Small intestine (tissue), 16 donors: ENCODE results near the gene HYAL4. TPM values are rescaled to one million over a fixed set of nuclear protein-coding genes. Genes with fewer than 3 reads are reported as not detected.

Experiments used
- DNase-seq, 2 donors: peaks; one replicate each; pipeline versions ENCODE4 v3.0.0 to v3.0.0-alpha.2; 2013
- FAIRE-seq: peaks from 2 replicates; lab custom pipeline; 2012; peaks lifted over from hg19 to GRCh38; lab: Jason Lieb, UNC
- H3K27ac ChIP-seq, 3 donors: one replicate each; pipeline ENCODE4 v1.5.1; 2013; ENCODE audit warnings: low read length in 2 of 3, mild to moderate bottlenecking in 2 of 3, control low read depth in 1 of 3, inconsistent platforms in 1 of 3, low read depth in 1 of 3, moderate library complexity in 1 of 3
- H3K27me3 ChIP-seq, 3 donors: one replicate each; pipeline ENCODE4 v1.6.1; 2013; ENCODE audit warnings: low read length in 3 of 3, inconsistent platforms in 1 of 3; ENCODE audit not compliant: control insufficient read depth in 3 of 3, insufficient read depth in 3 of 3
- H3K36me3 ChIP-seq, 3 donors: one replicate each; pipeline ENCODE4 v1.6.1; 2013; ENCODE audit warnings: low read length in 3 of 3, inconsistent platforms in 1 of 3, low read depth in 1 of 3, mild to moderate bottlenecking in 1 of 3, moderate library complexity in 1 of 3; ENCODE audit not compliant: control insufficient read depth in 3 of 3, insufficient read depth in 2 of 3
- H3K4me1 ChIP-seq, 3 donors: one replicate each; pipeline ENCODE4 v1.6.1; 2013; ENCODE audit warnings: low read length in 2 of 3, inconsistent platforms in 1 of 3, low read depth in 1 of 3, mild to moderate bottlenecking in 1 of 3, moderate library complexity in 1 of 3; ENCODE audit not compliant: control insufficient read depth in 3 of 3, insufficient read depth in 2 of 3
- H3K4me3 ChIP-seq, 3 donors: one replicate each; pipeline ENCODE4 v1.5.1; 2013; ENCODE audit warnings: low read length in 3 of 3, control low read depth in 1 of 3, inconsistent platforms in 1 of 3, low read depth in 1 of 3, mild to moderate bottlenecking in 1 of 3, moderate library complexity in 1 of 3
- H3K9me3 ChIP-seq, 2 donors: one replicate each; pipeline ENCODE4 v1.6.1; 2013; ENCODE audit warnings: low read depth in 1 of 2, low read length in 1 of 2; ENCODE audit not compliant: control insufficient read depth in 2 of 2, insufficient read depth in 1 of 2
- WGBS, 3 donors: extraction: QIAGEN DNeasy Blood & Tissue Kit; methylation state at CpG; one replicate each; pipeline ENCODE4 v1.1.7; 2013; 5-methylcytosine and 5-hydroxymethylcytosine counted together
- long read RNA-seq, 10 donors: transcript quantifications; one replicate each; lab custom pipeline, GENCODE V29; 2026
- polyA plus RNA-seq, 4 donors: library from polyadenylated mRNA; stranded (reverse) in 3 of 4; unstranded in 1 of 4; fragments of 200-250 nt in 3 of 4; fragments of 120-200 nt in 1 of 4; gene quantifications; one replicate each; pipeline versions ENCODE4 v1.2.1 to v1.2.3, GENCODE V29; 2013
- donor health status: healthy with polysubstance abuse.
- donor health status: control.
- donor health status: control.
- donor health status: Bipolar disorder and iron deficiency.
- donor health status: healthy.

The HYAL4 gene, protein sequence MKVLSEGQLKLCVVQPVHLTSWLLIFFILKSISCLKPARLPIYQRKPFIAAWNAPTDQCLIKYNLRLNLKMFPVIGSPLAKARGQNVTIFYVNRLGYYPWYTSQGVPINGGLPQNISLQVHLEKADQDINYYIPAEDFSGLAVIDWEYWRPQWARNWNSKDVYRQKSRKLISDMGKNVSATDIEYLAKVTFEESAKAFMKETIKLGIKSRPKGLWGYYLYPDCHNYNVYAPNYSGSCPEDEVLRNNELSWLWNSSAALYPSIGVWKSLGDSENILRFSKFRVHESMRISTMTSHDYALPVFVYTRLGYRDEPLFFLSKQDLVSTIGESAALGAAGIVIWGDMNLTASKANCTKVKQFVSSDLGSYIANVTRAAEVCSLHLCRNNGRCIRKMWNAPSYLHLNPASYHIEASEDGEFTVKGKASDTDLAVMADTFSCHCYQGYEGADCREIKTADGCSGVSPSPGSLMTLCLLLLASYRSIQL
- polyA plus RNA-seq: under 1 TPM in 1 of 4 donors, not detected in 3; 0.01 TPM
- long read RNA-seq, donor 1: 0 reads
- long read RNA-seq, donor 2: 0 reads
- long read RNA-seq, donor 3: 0 reads
- long read RNA-seq, donor 4: 0 reads
- long read RNA-seq, donor 5: 0 reads
- long read RNA-seq, donor 6: 0 reads
- long read RNA-seq, donor 7: 0 reads
- long read RNA-seq, donor 8: 0 reads
- long read RNA-seq, donor 9: 0 reads
- long read RNA-seq, donor 10: 0 reads

GRCh38 chr7:123844712-123845219, at the start of gene HYAL4:
Gene HYAL4, plus strand, starts transcription at chr7:123845169. Its CDS starts 23,105 bp downstream, at chr7:123868274.
- H3K4me1 ChIP-seq: no peaks in the 10 kb centered on the region
- no peak within 1 kb of the TSS for H3K27ac ChIP-seq
- H3K4me3 ChIP-seq: no peak within 1 kb of the TSS
- no peaks in the 10 kb centered on the region for H3K27me3 ChIP-seq
- no peak for FAIRE-seq
- H3K36me3 ChIP-seq: no peaks in the 10 kb centered on the region
- no peaks in the 10 kb centered on the region for H3K9me3 ChIP-seq
- WGBS, 3 donors: 59 to 85% (median 81%) methylated on average over 11 of the region's 11 CpGs
- no peak for DNase-seq

DNA sequence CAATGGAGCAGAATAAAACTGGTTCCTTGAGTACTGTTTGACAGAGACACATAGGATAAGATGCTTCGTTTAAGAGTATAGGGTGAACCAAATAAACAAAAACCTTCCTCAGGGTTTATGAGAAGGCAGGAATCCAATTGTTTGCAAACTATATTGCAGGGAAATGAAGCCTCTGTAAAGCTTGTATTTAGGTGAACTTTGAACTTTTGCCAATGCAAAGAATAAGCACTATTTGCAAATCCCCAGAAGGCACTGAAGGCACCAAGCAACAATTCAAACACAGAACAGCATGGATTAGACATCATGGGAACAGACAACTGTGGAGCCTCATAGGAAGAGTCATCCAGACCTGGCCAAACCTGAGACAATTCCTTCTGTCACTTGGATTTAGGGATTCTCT, 49.1 kb upstream of the HYAL4 start:
- Histone ChIP-seq H3K4me1 (peaks cover 0 to 23% (median 3%) of the 10 kb centered on the region in 3 donors), H3K4me3 (no peak overlapping the region), H3K36me3 (no peaks in the 10 kb centered on the region), H3K27ac (no peak overlapping the region), H3K27me3 (no peaks in the 10 kb centered on the region), H3K9me3 (peaks cover 0 to 7% of the 10 kb centered on the region in 2 donors)
- WGBS, 3 donors: 17 to 38% (median 30%) methylated on average over 1 of the region's 1 CpG
- no peak for FAIRE-seq
- peak; percentile 27 to 36 for DNase-seq

DNA sequence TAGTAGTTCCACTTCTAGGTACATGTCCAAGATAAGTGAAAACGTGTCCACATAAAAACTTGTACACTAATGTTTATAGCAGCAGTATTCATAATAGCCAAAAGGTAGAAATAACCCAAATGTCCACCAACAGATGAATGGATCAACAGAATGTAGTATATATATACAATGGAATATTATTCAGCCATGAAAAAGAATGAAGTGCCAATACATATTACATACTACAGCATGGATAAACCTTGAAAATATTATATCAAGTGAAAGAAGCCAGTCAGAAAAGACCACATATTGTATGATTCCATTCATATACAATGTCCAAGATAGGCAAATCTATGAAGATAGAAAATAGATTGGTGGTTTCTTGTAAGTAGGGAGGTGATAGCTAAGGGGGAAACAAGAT, 48.4 kb upstream of the HYAL4 start:
- no peaks in the 10 kb centered on the region for H3K27me3 ChIP-seq
- FAIRE-seq: no peak
- DNase-seq: no peak
- no peak overlapping the region for H3K27ac ChIP-seq
- 80 to 87% (median 83%) methylated on average over 1 of the region's 1 CpG for WGBS, 3 donors
- no peak overlapping the region for H3K4me3 ChIP-seq
- peaks cover 0 to 7% of the 10 kb centered on the region in 2 donors for H3K9me3 ChIP-seq
- no peaks in the 10 kb centered on the region for H3K36me3 ChIP-seq
- H3K4me1 ChIP-seq: peaks cover 0 to 23% (median 3%) of the 10 kb centered on the region in 3 donors

DNA sequence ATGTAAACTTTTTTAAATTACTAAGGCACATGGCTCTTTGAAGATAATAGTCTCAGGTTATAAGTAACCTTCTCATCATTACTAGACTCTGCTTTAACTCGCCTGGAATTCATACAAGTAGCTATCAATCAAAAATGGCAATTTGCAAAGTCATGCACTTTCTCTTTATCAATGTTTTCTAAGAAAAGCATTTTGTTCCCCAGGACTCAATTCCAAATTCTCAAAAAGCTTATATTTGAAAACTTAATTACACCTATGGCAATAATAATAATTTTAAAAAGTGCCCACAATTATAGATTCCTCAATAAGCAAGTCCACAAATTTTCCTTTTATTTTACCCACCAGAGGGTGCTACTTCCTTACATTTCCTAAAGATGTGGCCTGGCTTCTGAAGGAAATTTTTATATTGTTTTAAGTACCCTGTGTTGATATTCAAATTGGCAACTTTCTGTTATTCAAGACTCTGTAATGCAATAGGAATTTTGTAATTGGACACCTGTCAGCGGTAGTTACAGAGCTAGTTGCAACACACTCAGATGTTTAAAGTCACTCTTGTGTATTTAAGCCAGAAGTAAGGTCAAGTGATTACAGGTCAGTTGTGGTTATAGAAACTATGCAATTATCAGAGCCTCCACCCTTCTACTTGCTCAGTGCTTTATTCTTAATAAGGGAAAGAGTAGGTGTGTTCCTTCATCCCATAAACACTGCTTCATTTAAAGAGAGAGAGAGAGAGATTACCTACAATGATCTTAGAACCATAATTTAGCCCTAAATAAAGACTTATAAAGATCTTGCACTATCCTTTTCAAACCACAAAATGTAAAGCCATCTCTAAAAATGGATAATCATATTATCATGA, 47.1 kb upstream of the HYAL4 start:
- peak overlapping the region in 1 of 3 donors; percentile 0 for H3K4me3 ChIP-seq
- peak; percentile 62 for FAIRE-seq
- peaks cover 0 to 23% (median 3%) of the 10 kb centered on the region in 3 donors for H3K4me1 ChIP-seq
- peak; percentile 78 to 81 for DNase-seq
- H3K27me3 ChIP-seq: no peaks in the 10 kb centered on the region
- H3K36me3 ChIP-seq: no peaks in the 10 kb centered on the region
- 44 to 51% (median 45%) methylated on average over 2 of the region's 2 CpGs for WGBS, 3 donors
- peak overlapping the region in 1 of 3 donors; percentile 81 for H3K27ac ChIP-seq
- peaks cover 0 to 7% of the 10 kb centered on the region in 2 donors for H3K9me3 ChIP-seq

DNA sequence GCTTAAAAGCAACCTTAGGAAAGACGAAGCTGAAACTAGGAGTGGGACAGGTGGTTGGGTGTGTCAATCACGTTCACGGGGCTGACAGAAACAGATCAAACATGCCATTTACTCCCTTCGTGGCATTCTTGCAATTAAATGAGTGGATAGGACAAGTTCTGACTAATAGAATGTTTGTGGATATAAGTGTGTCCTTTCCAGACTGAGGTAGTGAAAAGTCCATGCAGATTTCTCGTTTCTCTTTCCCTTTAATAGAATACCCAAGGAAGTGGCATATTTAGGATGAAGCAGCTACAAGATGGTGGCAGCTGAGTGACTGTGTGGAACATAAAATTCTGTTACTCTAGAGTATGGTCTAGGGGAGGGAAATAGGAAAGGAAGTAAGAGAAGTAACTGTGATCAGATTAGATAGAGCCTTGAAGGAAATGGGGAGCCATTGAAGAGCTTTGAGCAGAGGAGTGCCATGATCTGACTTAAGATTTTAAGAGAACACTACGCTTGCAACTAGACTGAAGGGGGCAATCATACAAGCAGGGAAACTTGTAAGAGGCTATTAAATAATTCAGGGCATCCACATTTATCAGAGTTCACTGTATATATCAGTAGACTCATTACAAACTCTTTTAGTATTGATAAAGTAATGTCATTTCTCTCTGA, 46.3 kb upstream of the HYAL4 start:
- peaks cover 0 to 7% of the 10 kb centered on the region in 2 donors for H3K9me3 ChIP-seq
- FAIRE-seq (no peak), DNase-seq (peak in 1 of 2 donors; percentile 31)
- WGBS, 3 donors: 16 to 62% (median 24%) methylated on average over 6 of the region's 6 CpGs
- H3K4me3 ChIP-seq: peak overlapping the region in 1 of 3 donors; percentile 0
- no peaks in the 10 kb centered on the region for H3K36me3 ChIP-seq
- no peaks in the 10 kb centered on the region for H3K27me3 ChIP-seq
- peaks cover 0 to 23% (median 3%) of the 10 kb centered on the region in 3 donors for H3K4me1 ChIP-seq
- peak overlapping the region in 1 of 3 donors; percentile 81 for H3K27ac ChIP-seq

DNA sequence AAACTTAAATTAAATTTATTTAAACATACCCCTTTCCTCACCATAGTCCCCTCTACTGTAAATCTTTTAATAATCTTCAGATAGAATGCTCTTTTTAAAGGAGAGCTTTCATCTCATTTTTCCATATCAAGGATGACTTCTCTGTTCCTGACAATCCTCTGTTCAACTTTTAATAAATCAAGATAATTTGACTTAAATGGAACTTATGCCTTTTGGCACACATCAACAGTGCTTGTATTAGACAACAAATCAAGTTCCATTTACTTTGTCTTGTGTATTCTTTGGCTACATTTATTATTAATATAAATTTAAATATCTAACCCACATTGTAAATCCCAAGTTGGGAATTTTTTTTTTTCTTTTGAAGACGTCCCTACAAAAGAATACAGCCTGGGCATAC, 42.7 kb upstream of the HYAL4 start:
- H3K4me1 ChIP-seq: peaks cover 0 to 5% (median 1%) of the 10 kb centered on the region in 3 donors
- H3K4me3 ChIP-seq: no peak overlapping the region
- FAIRE-seq (no peak), DNase-seq (no peak)
- no peaks in the 10 kb centered on the region for H3K9me3 ChIP-seq
- no peak overlapping the region for H3K27ac ChIP-seq
- H3K36me3 ChIP-seq: no peaks in the 10 kb centered on the region
- WGBS, 3 donors: 77 to 90% (median 86%) methylated on average over 1 of the region's 1 CpG
- H3K27me3 ChIP-seq: no peaks in the 10 kb centered on the region

- no peaks in the 10 kb centered on the region for H3K4me1 ChIP-seq
- no peak for FAIRE-seq
- no peaks in the 10 kb centered on the region for H3K27me3 ChIP-seq
- no peak overlapping the region for H3K27ac ChIP-seq
- H3K9me3 ChIP-seq: peaks cover 0 to 9% of the 10 kb centered on the region in 2 donors
- no peak for DNase-seq
- no peak overlapping the region for H3K4me3 ChIP-seq
- H3K36me3 ChIP-seq: no peaks in the 10 kb centered on the region
Measured at GRCh38 chr7:123805287-123805686, 39.7 kb upstream of the HYAL4 start.
